ENCODE measurements around the gene SCPEP1.
"Not testable (repeated sequence)": the region's sequence is repeated elsewhere in the genome, so short reads cannot be mapped to it uniquely, and the experiment has no call there.

Gene SCPEP1

GRCh38 chr17:56977673-56978395 lies at the start of gene SCPEP1:
Gene SCPEP1 (plus strand): TSS chr17:56978131. CDS start chr17:56978160, 29 bp downstream.
- DNase-seq (ENCODE audit: low read depth), result peak; percentile 30

GRCh38 chr17:56928586-56928985 lies 49.3 kb upstream of the SCPEP1 start:
- no peak for DNase-seq (ENCODE audit: low read depth)

- DNase-seq (ENCODE audit: low read depth), result no peak
These were observed 48.5 kb upstream of the SCPEP1 start for GRCh38 chr17:56929362-56929969.

GRCh38 chr17:56930739-56931337 lies 47.1 kb upstream of the SCPEP1 start:
- DNase-seq (ENCODE audit: low read depth), result no peak

GRCh38 chr17:56933151-56933745 lies 44.7 kb upstream of the SCPEP1 start:
- no peak for DNase-seq (ENCODE audit: low read depth)

GRCh38 chr17:56933868-56934267 lies 44.1 kb upstream of the SCPEP1 start:
- no peak for DNase-seq (ENCODE audit: low read depth)

- DNase-seq (ENCODE audit: low read depth), result no peak
These were observed 43.7 kb upstream of the SCPEP1 start for GRCh38 chr17:56934280-56934679.

- DNase-seq (ENCODE audit: low read depth), result no peak
These were observed 42.5 kb upstream of the SCPEP1 start for GRCh38 chr17:56935461-56935860.

- no peak for DNase-seq (ENCODE audit: low read depth)
These were observed 41.1 kb upstream of the SCPEP1 start for GRCh38 chr17:56936697-56937322.

- DNase-seq (ENCODE audit: low read depth), result no peak
These were observed 40.2 kb upstream of the SCPEP1 start for GRCh38 chr17:56937687-56938086.

- DNase-seq (ENCODE audit: low read depth), result not testable (repeated sequence)
These were observed 39.7 kb upstream of the SCPEP1 start for GRCh38 chr17:56938206-56938605.

GRCh38 chr17:56939869-56940484 lies 38.0 kb upstream of the SCPEP1 start:
- DNase-seq (ENCODE audit: low read depth), result no peak

GRCh38 chr17:56943505-56944125 lies 34.3 kb upstream of the SCPEP1 start:
- DNase-seq (ENCODE audit: low read depth), result no peak

- DNase-seq (ENCODE audit: low read depth), result no peak
These were observed 31.9 kb upstream of the SCPEP1 start for GRCh38 chr17:56945938-56946505.

GRCh38 chr17:56947741-56948140 lies 30.2 kb upstream of the SCPEP1 start:
- DNase-seq (ENCODE audit: low read depth), result no peak

GRCh38 chr17:56948491-56948890 lies 29.4 kb upstream of the SCPEP1 start:
- DNase-seq (ENCODE audit: low read depth), result no peak

- no peak for DNase-seq (ENCODE audit: low read depth)
These were observed 28.3 kb upstream of the SCPEP1 start for GRCh38 chr17:56949595-56949994.

- no peak for DNase-seq (ENCODE audit: low read depth)
These were observed 20.9 kb upstream of the SCPEP1 start for GRCh38 chr17:56956992-56957391.

GRCh38 chr17:56960596-56961538 lies 17.1 kb upstream of the SCPEP1 start, which contains the start of gene COIL:
Gene COIL (minus strand): TSS chr17:56961050. CDS start chr17:56961019, 31 bp downstream.
- peak; percentile 71 for DNase-seq (ENCODE audit: low read depth)

- DNase-seq (ENCODE audit: low read depth), result not testable (repeated sequence)
These were observed 12.7 kb upstream of the SCPEP1 start for GRCh38 chr17:56965241-56965640.
